Measurements from ENCODE around the gene NOL12.
A peak's percentile ranks its signal among the peaks of the same experiment; 100 is the strongest.

NOL12 gene

GRCh38 chr22:37661160-37661924 lies 24.8 kb upstream of the NOL12 start (continued):
- TF ChIP-seq ZNF341 (tag by site-specific recombination; IDR thresholded peaks at IDR 0.05; ENCODE audit: low read depth) (peak; percentile 62), TRIM28 (IDR thresholded peaks at IDR 0.05; ENCODE audit: borderline replicate concordance, low read length) (peak; percentile 84; the same call in 1 of the 2 replicates), ZNF596 (tag by site-specific recombination; IDR thresholded peaks at IDR 0.05) (peak; percentile 54; the same call in 1 of the 2 replicates), ZNF76 (tag by site-specific recombination; IDR thresholded peaks at IDR 0.05; ENCODE audit: borderline replicate concordance, low read depth) (peak; percentile 69; the same call in 1 of the 2 replicates), IKZF3 (tag by site-specific recombination; IDR thresholded peaks at IDR 0.05) (peak; percentile 88), ZNF670 (tag by site-specific recombination; IDR thresholded peaks at IDR 0.05; ENCODE audit: low read depth) (no peak), ZBTB1 (tag by site-specific recombination; IDR thresholded peaks at IDR 0.05) (no peak), ZEB2 (tag by site-specific recombination; IDR thresholded peaks at IDR 0.05) (peak; percentile 91), CTCF (tag by site-specific recombination; IDR thresholded peaks at IDR 0.05) (peak; percentile 55), ATF2 (tag by site-specific recombination; IDR thresholded peaks at IDR 0.05; ENCODE audit: low read depth) (peak; percentile 99), ZFHX2 (tag by site-specific recombination; conservative IDR thresholded peaks at IDR 0.05) (peak; percentile 38), ZNF335 (tag by site-specific recombination; conservative IDR thresholded peaks at IDR 0.05) (peak; percentile 48), ZNF621 (tag by site-specific recombination; IDR thresholded peaks at IDR 0.05) (no peak), ZNF843 (tag by site-specific recombination; IDR thresholded peaks at IDR 0.05) (no peak), ZNF48 (tag by site-specific recombination; IDR thresholded peaks at IDR 0.05) (no peak), ZNF140 (tag by site-specific recombination; IDR thresholded peaks at IDR 0.05) (no peak), ZNF133 (tag by site-specific recombination; IDR thresholded peaks at IDR 0.05) (no peak), KLF1 (tag by site-specific recombination; IDR thresholded peaks at IDR 0.05) (peak; percentile 50; the same call in 1 of the 2 replicates), GLIS2 (tag by site-specific recombination; IDR thresholded peaks at IDR 0.05) (peak; percentile 77), ZBTB21 (tag by site-specific recombination; IDR thresholded peaks at IDR 0.05) (peak; percentile 91), ZNF692 (tag by site-specific recombination; IDR thresholded peaks at IDR 0.05) (peak; percentile 64; the same call in 1 of the 2 replicates), ZXDB (tag by site-specific recombination; IDR thresholded peaks at IDR 0.05) (peak; percentile 81), SP2 (tag by site-specific recombination; IDR thresholded peaks at IDR 0.05) (peak; percentile 32), ZNF561 (tag by site-specific recombination; IDR thresholded peaks at IDR 0.05; ENCODE audit: borderline replicate concordance) (peak; percentile 77), BCL11A (tag by site-specific recombination; IDR thresholded peaks at IDR 0.05; ENCODE audit: low read depth) (peak; percentile 44; the same call in 1 of the 2 replicates), ZNF24 (tag by site-specific recombination; IDR thresholded peaks at IDR 0.05) (0 out of 2 replicates have a peak, but pooled peaks have one; percentile 32), FEZF1 (tag by site-specific recombination; IDR thresholded peaks at IDR 0.05) (peak; percentile 70), ZNF23 (tag by site-specific recombination; IDR thresholded peaks at IDR 0.05; ENCODE audit: borderline replicate concordance) (no peak)
- TF ChIP-seq, protein P1, sequence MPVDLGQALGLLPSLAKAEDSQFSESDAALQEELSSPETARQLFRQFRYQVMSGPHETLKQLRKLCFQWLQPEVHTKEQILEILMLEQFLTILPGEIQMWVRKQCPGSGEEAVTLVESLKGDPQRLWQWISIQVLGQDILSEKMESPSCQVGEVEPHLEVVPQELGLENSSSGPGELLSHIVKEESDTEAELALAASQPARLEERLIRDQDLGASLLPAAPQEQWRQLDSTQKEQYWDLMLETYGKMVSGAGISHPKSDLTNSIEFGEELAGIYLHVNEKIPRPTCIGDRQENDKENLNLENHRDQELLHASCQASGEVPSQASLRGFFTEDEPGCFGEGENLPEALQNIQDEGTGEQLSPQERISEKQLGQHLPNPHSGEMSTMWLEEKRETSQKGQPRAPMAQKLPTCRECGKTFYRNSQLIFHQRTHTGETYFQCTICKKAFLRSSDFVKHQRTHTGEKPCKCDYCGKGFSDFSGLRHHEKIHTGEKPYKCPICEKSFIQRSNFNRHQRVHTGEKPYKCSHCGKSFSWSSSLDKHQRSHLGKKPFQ (tag by site-specific recombination; IDR thresholded peaks at IDR 0.05): peak; percentile 69; the same call in 1 of the 2 replicates
- TF ChIP-seq, protein P2, sequence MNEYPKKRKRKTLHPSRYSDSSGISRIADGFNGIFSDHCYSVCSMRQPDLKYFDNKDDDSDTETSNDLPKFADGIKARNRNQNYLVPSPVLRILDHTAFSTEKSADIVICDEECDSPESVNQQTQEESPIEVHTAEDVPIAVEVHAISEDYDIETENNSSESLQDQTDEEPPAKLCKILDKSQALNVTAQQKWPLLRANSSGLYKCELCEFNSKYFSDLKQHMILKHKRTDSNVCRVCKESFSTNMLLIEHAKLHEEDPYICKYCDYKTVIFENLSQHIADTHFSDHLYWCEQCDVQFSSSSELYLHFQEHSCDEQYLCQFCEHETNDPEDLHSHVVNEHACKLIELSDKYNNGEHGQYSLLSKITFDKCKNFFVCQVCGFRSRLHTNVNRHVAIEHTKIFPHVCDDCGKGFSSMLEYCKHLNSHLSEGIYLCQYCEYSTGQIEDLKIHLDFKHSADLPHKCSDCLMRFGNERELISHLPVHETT (tag by site-specific recombination; IDR thresholded peaks at IDR 0.05): 0 out of 2 replicates have a peak, but pooled peaks have one; percentile 25
- TF ChIP-seq, protein P3, sequence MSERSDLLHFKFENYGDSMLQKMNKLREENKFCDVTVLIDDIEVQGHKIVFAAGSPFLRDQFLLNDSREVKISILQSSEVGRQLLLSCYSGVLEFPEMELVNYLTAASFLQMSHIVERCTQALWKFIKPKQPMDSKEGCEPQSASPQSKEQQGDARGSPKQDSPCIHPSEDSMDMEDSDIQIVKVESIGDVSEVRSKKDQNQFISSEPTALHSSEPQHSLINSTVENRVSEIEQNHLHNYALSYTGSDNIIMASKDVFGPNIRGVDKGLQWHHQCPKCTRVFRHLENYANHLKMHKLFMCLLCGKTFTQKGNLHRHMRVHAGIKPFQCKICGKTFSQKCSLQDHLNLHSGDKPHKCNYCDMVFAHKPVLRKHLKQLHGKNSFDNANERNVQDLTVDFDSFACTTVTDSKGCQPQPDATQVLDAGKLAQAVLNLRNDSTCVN (tag by site-specific recombination; optimal IDR thresholded peaks at IDR 0.05): peak; percentile 15
